Heart left ventricle (tissue), 13 donors: ENCODE results near the gene ACMSD.

Experiments used
- CTCF ChIP-seq, 12 donors: fragments of 200-600 bp; sonication (generic) in 4 of 12; IDR thresholded peaks; one replicate each; pipeline versions ENCODE4 v1.5.0 to v1.8.0; 2018 to 2022; ENCODE audit warnings: antibody characterized with exemption in 12 of 12, mild to moderate bottlenecking in 5 of 12
- POLR2A ChIP-seq, 2 donors: fragments of 450-650 bp; IDR thresholded peaks; one replicate each; pipeline ENCODE4 v1.6.1; 2017; ENCODE audit warnings: antibody characterized with exemption in 2 of 2, mild to moderate bottlenecking in 2 of 2, moderate library complexity in 2 of 2
- donor health status: ischemic (EF 13 %, LVEDD 7.1; RV severe dilation, severe dysfunction).
- donor health status: DM: no; HTN: yes; CAD: no.
- donor health status: DM: no; HTN: no; CAD: no.
- donor health status: ischemic (EF 25% LVEDD 6.9; RV normal size, moderate dysfunction).
- donor health status: ischemic (EF 25% LVEDD 5.7; RV mildly dilated, moderate dysfunction).
- donor health status: ischemic (EF 35%, LVEDD 5.7; RV mildly dilated, moderate dysfunction).
- donor health status: nonischemic (EF 11% LVEDD 7.7; RV severe dilation, severe dysfunction).
- donor health status: DM: yes; HTN: yes; CAD: no.
- donor health status: PGD.
- donor health status: ischemic (EF 29% LVEDD 5.4; RV normal size, mild dysfunction).
- donor health status: nonischemic (EF 23%, LVEDD 6.1; RV moderate dilation, normal function).

- no peak for TF ChIP-seq CTCF (IDR thresholded peaks at IDR 0.05)
- no peak for TF ChIP-seq POLR2A (IDR thresholded peaks at IDR 0.05)
Measured at GRCh38 chr2:134883552-134884293, 45.3 kb downstream of the ACMSD start.
